ACC112 (cell line): ENCODE measurements around the gene NEK5.
"Not testable (repeated sequence)": the region's sequence is repeated elsewhere in the genome, so short reads cannot be mapped to it uniquely, and the experiment has no call there.

Source experiments
- H2AFZ ChIP-seq: fragments of 200-600 bp; sonication (generic); one replicate; pipeline ENCODE4 v1.6.0; 2017; ENCODE audit warnings: antibody characterized with exemption, low read length; ENCODE audit not compliant: unreplicated experiment
- H3K27ac ChIP-seq: fragments of 200-600 bp; sonication (generic); 2 replicates; pipeline ENCODE4 v1.5.1; 2014; ENCODE audit warnings: low read depth, mild to moderate bottlenecking, antibody characterized with exemption, low read length, moderate library complexity
- H3K27me3 ChIP-seq: fragments of 200-600 bp; sonication (generic); 2 replicates; pipeline ENCODE4 v1.6.1; 2014; ENCODE audit warnings: mild to moderate bottlenecking, antibody characterized with exemption, low read length, moderate library complexity, mixed read lengths; ENCODE audit not compliant: insufficient read depth
- H3K36me3 ChIP-seq: fragments of 200-600 bp; sonication (generic); 2 replicates; pipeline ENCODE4 v1.6.1; 2016; ENCODE audit warnings: mild to moderate bottlenecking, antibody characterized with exemption, low read length, moderate library complexity, mixed read lengths; ENCODE audit not compliant: insufficient read depth
- H3K4me1 ChIP-seq: fragments of 200-600 bp; sonication (generic); one replicate; pipeline ENCODE4 v1.6.1; 2016; ENCODE audit warnings: low read length, mixed read lengths; ENCODE audit not compliant: insufficient read depth, unreplicated experiment, control insufficient read depth
- H3K4me3 ChIP-seq: fragments of 200-600 bp; sonication (generic); 2 replicates; pipeline ENCODE4 v1.5.1; 2014; ENCODE audit warnings: mild to moderate bottlenecking, low read depth, low read length
- H3K79me2 ChIP-seq: fragments of 200-600 bp; sonication (generic); one replicate; pipeline ENCODE4 v1.6.0; 2016; ENCODE audit warnings: low read length; ENCODE audit not compliant: control insufficient read depth, unreplicated experiment, insufficient read depth

Gene NEK5

GRCh38 chr13:52128714-52129700, at the start of gene NEK5:
NEK5 (minus strand) TSS chr13:52129073; CDS start chr13:52127482, 1,591 bp downstream.
- H3K36me3 ChIP-seq, result peaks cover 8% of the 10 kb centered on the region; the same call in 1 of the 2 replicates
- H2AFZ ChIP-seq, result peak within 1 kb of the TSS; percentile 62
- peak within 1 kb of the TSS; percentile 82 for H3K4me3 ChIP-seq
- no peaks in the 10 kb centered on the region for H3K27me3 ChIP-seq
- H3K4me1 ChIP-seq, result no peaks in the 10 kb centered on the region
- no peaks in the 10 kb centered on the region for H3K79me2 ChIP-seq
- no peak within 1 kb of the TSS for H3K27ac ChIP-seq

GRCh38 chr13:52177276-52177675, 48.4 kb upstream of the NEK5 start:
- Histone ChIP-seq H3K27me3 (no peaks in the 10 kb centered on the region), H3K36me3 (no peaks in the 10 kb centered on the region; the same call in 1 of the 2 replicates), H2AFZ (no peak overlapping the region), H3K4me3 (no peak overlapping the region), H3K4me1 (no peaks in the 10 kb centered on the region), H3K27ac (no peak overlapping the region), H3K79me2 (no peaks in the 10 kb centered on the region)

DNA sequence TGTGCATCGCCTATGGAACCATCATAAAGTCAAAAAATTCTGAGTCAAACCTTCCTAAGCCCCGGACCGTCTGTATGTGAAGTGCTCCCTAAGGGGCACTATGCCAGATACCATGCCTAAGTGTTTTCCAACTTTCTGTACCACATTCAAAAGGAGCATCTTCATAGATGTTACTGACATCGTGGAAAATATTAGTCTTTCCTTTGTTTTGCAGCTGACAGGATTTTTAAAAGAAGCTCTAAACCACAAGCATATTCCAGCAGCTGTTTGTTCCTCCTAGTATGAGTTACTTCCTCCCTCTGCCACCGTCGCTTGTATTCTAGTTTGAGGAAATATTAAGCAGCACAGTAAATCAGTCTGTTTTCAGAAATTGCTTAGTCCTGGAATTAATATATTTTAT, 45.1 kb upstream of the NEK5 start:
- not testable (repeated sequence) for H3K36me3 ChIP-seq, H2AFZ ChIP-seq, H3K4me1 ChIP-seq

DNA sequence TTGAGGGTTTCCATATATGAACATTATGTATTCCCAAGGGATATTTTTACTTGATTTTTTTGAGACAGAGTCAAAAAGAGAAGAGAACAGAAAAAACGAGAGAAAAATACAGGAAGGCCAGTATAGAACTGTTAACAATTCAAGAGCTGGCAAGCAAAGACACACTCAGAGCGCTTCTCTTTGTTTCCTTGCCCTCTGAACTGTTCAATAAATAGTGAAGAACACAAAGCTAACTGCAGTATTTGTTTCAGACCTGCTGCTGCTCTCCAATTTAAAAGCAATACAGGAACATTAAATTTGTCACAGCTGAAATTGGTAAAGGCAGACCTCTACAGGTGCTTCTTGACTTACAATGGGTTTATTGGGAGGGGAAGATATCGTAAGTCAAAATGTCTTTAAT, 44.5 kb upstream of the NEK5 start:
- Histone ChIP-seq H3K4me1 (no peaks in the 10 kb centered on the region), H3K36me3 (peaks cover 4% of the 10 kb centered on the region; the same call in 1 of the 2 replicates), H3K4me3 (no peak overlapping the region), H3K27ac (no peak overlapping the region), H2AFZ (no peak overlapping the region), H3K27me3 (no peaks in the 10 kb centered on the region), H3K79me2 (no peaks in the 10 kb centered on the region)

More for the DNA sequence above, 45.1 kb upstream of the NEK5 start:
- not testable (repeated sequence) for H3K27ac ChIP-seq, H3K4me3 ChIP-seq, H3K27me3 ChIP-seq, H3K79me2 ChIP-seq

GRCh38 chr13:52171686-52172085, 42.8 kb upstream of the NEK5 start:
- not testable (repeated sequence) for H3K36me3 ChIP-seq, H3K27ac ChIP-seq, H3K79me2 ChIP-seq, H3K27me3 ChIP-seq, H2AFZ ChIP-seq, H3K4me1 ChIP-seq, H3K4me3 ChIP-seq

DNA sequence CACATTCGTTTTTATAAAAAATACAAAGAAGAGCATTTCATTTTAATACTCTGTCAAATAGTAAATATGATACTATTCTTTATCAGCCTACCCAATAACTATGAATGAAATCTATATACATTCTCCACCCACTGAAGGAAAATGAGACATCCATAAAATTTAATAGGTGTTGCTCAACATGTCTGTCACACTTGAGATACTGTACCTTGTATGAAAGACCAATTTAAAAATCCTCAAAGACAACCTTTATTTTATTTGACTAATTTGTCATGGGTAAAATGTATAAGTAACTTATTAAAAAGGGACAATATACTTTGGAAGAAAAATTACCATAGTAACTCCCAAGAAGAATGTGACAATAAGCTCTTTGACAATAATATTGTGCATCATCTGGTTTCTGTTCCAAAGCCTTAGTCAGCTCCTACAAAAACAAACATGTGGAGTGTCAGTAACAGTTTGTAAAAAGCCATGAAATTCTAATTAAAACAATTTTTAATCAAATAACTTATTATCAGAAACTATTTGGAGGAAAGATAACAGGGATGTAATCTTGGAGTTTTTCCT, 42.0 kb upstream of the NEK5 start:
- H3K4me1 ChIP-seq, H3K4me3 ChIP-seq, H3K27me3 ChIP-seq, H2AFZ ChIP-seq, H3K27ac ChIP-seq, H3K79me2 ChIP-seq, H3K36me3 ChIP-seq: not testable (repeated sequence)

DNA sequence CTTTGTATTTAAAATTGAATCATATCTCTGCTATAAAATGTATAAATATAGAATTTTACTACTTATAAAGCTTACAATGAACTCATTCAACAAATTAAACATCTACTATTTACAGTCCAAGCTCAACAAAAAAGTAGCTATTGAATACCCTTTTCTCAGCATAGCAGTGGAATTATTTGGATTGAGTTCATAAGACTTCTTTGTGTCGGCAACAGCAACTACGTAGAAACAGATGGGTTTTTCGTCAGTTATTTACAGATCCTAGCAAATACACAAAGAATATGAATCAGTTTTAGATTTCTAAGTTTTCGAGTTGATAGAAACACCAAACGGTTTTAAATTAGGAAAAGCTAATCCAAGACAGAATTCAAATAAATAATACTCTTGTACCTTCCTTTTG, 41.0 kb upstream of the NEK5 start:
- Histone ChIP-seq H3K4me3 (no peak overlapping the region), H3K36me3 (peaks cover 4% of the 10 kb centered on the region; the same call in 1 of the 2 replicates), H2AFZ (no peak overlapping the region), H3K27me3 (no peaks in the 10 kb centered on the region), H3K27ac (no peak overlapping the region), H3K4me1 (no peaks in the 10 kb centered on the region), H3K79me2 (no peaks in the 10 kb centered on the region)

DNA sequence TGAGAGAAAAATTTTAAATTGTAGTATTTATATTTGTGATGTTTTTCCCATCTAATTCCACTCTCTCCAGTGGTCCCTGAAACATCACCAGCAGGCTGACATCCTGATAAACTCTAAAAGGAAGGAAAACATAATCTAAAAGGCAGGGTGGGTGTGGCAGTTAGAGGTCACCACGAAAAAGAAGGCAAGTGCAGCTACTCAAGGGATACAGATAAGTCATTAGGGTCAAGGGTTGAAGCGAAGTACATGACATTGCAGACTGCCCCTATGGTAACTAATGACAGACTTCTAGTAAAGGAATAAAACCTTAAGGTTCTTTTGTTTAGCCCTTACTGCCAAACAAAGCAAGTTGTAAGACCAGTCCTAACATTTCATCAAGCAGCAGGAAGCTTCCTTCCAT, 36.5 kb upstream of the NEK5 start:
- Histone ChIP-seq H2AFZ (no peak overlapping the region), H3K4me3 (no peak overlapping the region), H3K36me3 (peaks cover 4% of the 10 kb centered on the region; the same call in 1 of the 2 replicates), H3K27ac (no peak overlapping the region), H3K27me3 (no peaks in the 10 kb centered on the region), H3K4me1 (peaks cover 23% of the 10 kb centered on the region), H3K79me2 (no peaks in the 10 kb centered on the region)

DNA sequence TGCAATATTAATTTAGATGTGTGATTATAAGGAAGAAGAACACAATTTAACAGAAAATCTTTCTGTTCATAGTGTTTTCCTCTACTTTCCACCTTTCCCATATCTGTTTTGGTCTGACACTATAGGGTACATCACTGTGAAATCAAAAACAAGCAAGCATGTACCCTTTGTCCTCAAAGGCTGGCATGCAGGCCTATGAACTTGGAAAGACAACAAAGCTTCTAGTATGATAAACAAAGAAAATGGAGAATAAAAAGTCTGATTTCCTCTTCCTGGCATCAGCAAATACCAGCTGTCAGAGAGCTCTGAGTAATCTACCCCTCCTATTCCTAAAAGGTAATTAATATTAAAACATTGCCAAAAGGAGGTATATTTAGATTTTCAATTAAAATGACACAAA, 36.1 kb upstream of the NEK5 start:
- Histone ChIP-seq H3K36me3 (peaks cover 2% of the 10 kb centered on the region; the same call in 1 of the 2 replicates), H3K4me3 (no peak overlapping the region), H3K27ac (no peak overlapping the region)

DNA sequence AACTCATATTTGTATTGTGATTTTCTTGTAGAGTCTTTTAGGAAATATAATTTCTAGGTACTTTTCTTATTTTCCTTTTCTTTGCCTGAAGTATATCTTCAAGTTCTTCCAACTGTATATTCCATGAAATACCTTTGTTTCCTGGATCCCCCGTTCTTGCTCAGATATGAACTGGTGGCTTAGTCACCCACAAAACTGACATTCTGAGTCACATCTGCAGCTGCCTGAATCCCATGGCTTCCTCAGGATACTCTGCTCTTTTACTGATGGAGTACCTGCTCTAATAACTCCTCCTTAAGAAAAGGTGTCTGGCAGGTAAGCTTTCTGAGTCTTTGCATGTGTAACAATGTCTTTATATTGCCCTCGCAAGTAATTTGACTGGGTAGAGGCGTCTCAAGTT, 35.0 kb upstream of the NEK5 start:
- not testable (repeated sequence) for H2AFZ ChIP-seq, H3K27me3 ChIP-seq, H3K27ac ChIP-seq, H3K36me3 ChIP-seq, H3K79me2 ChIP-seq, H3K4me3 ChIP-seq
- peaks cover 26% of the 10 kb centered on the region for H3K4me1 ChIP-seq

More for the DNA sequence above, 36.1 kb upstream of the NEK5 start:
- peaks cover 23% of the 10 kb centered on the region for H3K4me1 ChIP-seq
- H3K79me2 ChIP-seq, result no peaks in the 10 kb centered on the region
- no peak overlapping the region for H2AFZ ChIP-seq
- no peaks in the 10 kb centered on the region for H3K27me3 ChIP-seq
